Neural cell (in vitro differentiated cells): ENCODE measurements around the gene NUP210. TPM values are rescaled to one million over a fixed set of nuclear protein-coding genes. Genes with fewer than 3 reads are reported as not detected.

Source experiments
- H2AFZ ChIP-seq: fragments of 200-600, 300-800 bp; sonication (generic), shearing (Covaris generic); 2 replicates; pipeline ENCODE4 v1.6.0; 2014; ENCODE audit warnings: low read depth, mild to moderate bottlenecking, antibody characterized with exemption, low read length, moderate library complexity
- H3F3A ChIP-seq: fragments of 200-600 bp; shearing (Covaris generic); 2 replicates; pipeline ENCODE4 v1.6.1; 2016; ENCODE audit warnings: mild to moderate bottlenecking, moderate library complexity, mixed read lengths, antibody characterized with exemption, low read length; ENCODE audit not compliant: insufficient read depth, poor library complexity, severe bottlenecking
- H3K27ac ChIP-seq: fragments of 200-600, 300-800 bp; sonication (generic), shearing (Covaris generic); 2 replicates; pipeline ENCODE4 v1.5.1; 2014; ENCODE audit warnings: mild to moderate bottlenecking, low read length, moderate library complexity
- H3K27me3 ChIP-seq: fragments of 300-800, 200-600 bp; sonication (generic), shearing (Covaris generic); 2 replicates; pipeline ENCODE4 v1.6.0; 2014; ENCODE audit warnings: mild to moderate bottlenecking, low read depth, low read length, moderate library complexity; ENCODE audit not compliant: insufficient read depth
- H3K36me3 ChIP-seq: fragments of 300-800, 200-600 bp; sonication (generic), shearing (Covaris generic); 2 replicates; pipeline ENCODE4 v1.5.1; 2014; ENCODE audit warnings: mild to moderate bottlenecking, antibody characterized with exemption, low read length, moderate library complexity; ENCODE audit not compliant: insufficient read depth
- H3K4me2 ChIP-seq: fragments of 300-800, 200-600 bp; sonication (generic), shearing (Covaris generic); 2 replicates; pipeline ENCODE4 v1.6.0; 2014; ENCODE audit warnings: mild to moderate bottlenecking, low read length
- H3K4me3 ChIP-seq: fragments of 300-800, 200-600 bp; sonication (generic), shearing (Covaris generic); 2 replicates; pipeline ENCODE4 v1.5.1; 2014; ENCODE audit warnings: mild to moderate bottlenecking, low read length, moderate library complexity
- H3K79me2 ChIP-seq: fragments of 200-600 bp; shearing (Covaris generic); replicated peaks from 2 replicates; pipeline ENCODE4 v1.6.0; 2014; ENCODE audit warnings: mild to moderate bottlenecking, low read length, moderate library complexity; ENCODE audit not compliant: insufficient read depth
- H3K9ac ChIP-seq: fragments of 300-800, 200-600 bp; sonication (generic), shearing (Covaris generic); 2 replicates; pipeline ENCODE4 v1.6.1; 2016; ENCODE audit warnings: mild to moderate bottlenecking, low read length, mixed read lengths
- H3K9me2 ChIP-seq: fragments of 200-600 bp; shearing (Covaris generic); 2 replicates; pipeline ENCODE4 v1.6.1; 2016; ENCODE audit warnings: mild to moderate bottlenecking, low read length, mixed read lengths; ENCODE audit not compliant: insufficient read depth
- H3K9me3 ChIP-seq: fragments of 200-600, 300-800 bp; sonication (generic), shearing (Covaris generic); 2 replicates; pipeline ENCODE4 v1.6.1; 2016; ENCODE audit warnings: mild to moderate bottlenecking, mixed run types, low read length, moderate library complexity, mixed read lengths
- H4K20me1 ChIP-seq: fragments of 200-600 bp; shearing (Covaris generic); 2 replicates; pipeline ENCODE4 v1.6.1; 2016; ENCODE audit warnings: mild to moderate bottlenecking, mixed run types; ENCODE audit not compliant: insufficient read depth
- CTCF ChIP-seq: fragments of 450-650 bp; IDR thresholded peaks from 2 replicates; pipeline ENCODE4 v1.5.1; 2014; ENCODE audit warnings: antibody characterized with exemption, mild to moderate bottlenecking, moderate library complexity; ENCODE audit not compliant: poor library complexity, severe bottlenecking
- EP300 ChIP-seq: fragments of 450-650 bp; conservative IDR thresholded peaks from 2 replicates; pipeline ENCODE4 v1.6.1; 2014; ENCODE audit warnings: antibody characterized with exemption, mild to moderate bottlenecking, moderate library complexity; ENCODE audit not compliant: poor library complexity, severe bottlenecking
- EZH2 ChIP-seq: fragments of 200-600, 300-800 bp; shearing (Covaris generic), sonication (generic); IDR thresholded peaks from 2 replicates; pipeline ENCODE4 v1.6.1; 2014; ENCODE audit warnings: antibody characterized with exemption, low read length, borderline replicate concordance, mild to moderate bottlenecking; ENCODE audit not compliant: insufficient read depth, poor library complexity, severe bottlenecking
- MXI1 ChIP-seq: fragments of 450-650 bp; conservative IDR thresholded peaks from 2 replicates; pipeline ENCODE4 v1.6.1; 2014; ENCODE audit warnings: antibody characterized with exemption, mild to moderate bottlenecking; ENCODE audit not compliant: poor library complexity, severe bottlenecking
- POLR2AphosphoS5 ChIP-seq: IDR thresholded peaks from 2 replicates; pipeline ENCODE4 v1.6.1; 2012
- RAD21 ChIP-seq: fragments of 450-650 bp; conservative IDR thresholded peaks from 2 replicates; pipeline ENCODE4 v1.6.1; 2014; ENCODE audit warnings: antibody characterized with exemption, mild to moderate bottlenecking, moderate library complexity
- REST ChIP-seq: IDR thresholded peaks from 2 replicates; pipeline ENCODE4 v1.6.1; 2012; ENCODE audit warnings: borderline replicate concordance
- SMC3 ChIP-seq: fragments of 450-650 bp; conservative IDR thresholded peaks from 2 replicates; pipeline ENCODE4 v1.6.1; 2014; ENCODE audit warnings: antibody characterized with exemption, mild to moderate bottlenecking, moderate library complexity; ENCODE audit not compliant: poor library complexity
- TAF1 ChIP-seq: IDR thresholded peaks from 2 replicates; pipeline ENCODE4 v1.6.1; 2012; ENCODE audit warnings: low read depth
- polyA plus RNA-seq: library from polyadenylated mRNA; depleted of rRNA; stranded (reverse); fragments of >200 nt; gene quantifications from 2 replicates; pipeline ENCODE4 v1.2.3, GENCODE V29; 2014

The NUP210 gene
- polyA plus RNA-seq, 1 donor from 2014 or later, result 8.2 TPM

- Histone ChIP-seq H3K27ac (no peak overlapping the region), H2AFZ (no peak overlapping the region), H3K9me3 (peaks cover 11% of the 10 kb centered on the region), H3K79me2 (no peaks in the 10 kb centered on the region), H3F3A (no peaks in the 10 kb centered on the region), H3K9me2 (no peaks in the 10 kb centered on the region), H3K27me3 (peaks cover 34% of the 10 kb centered on the region), H3K9ac (no peak overlapping the region), H3K36me3 (no peaks in the 10 kb centered on the region), H3K4me3 (no peak overlapping the region), H4K20me1 (no peaks in the 10 kb centered on the region), H3K4me2 (no peak overlapping the region)
- TF ChIP-seq TAF1 (no peak), REST (no peak), SMC3 (no peak), EZH2 (no peak), RAD21 (no peak), MXI1 (no peak), POLR2AphosphoS5 (no peak), EP300 (no peak), CTCF (no peak)
Measured at GRCh38 chr3:13285007-13285567, 135.0 kb downstream of the NUP210 start.

- Histone ChIP-seq H3K36me3 (no peaks in the 10 kb centered on the region), H3K79me2 (no peaks in the 10 kb centered on the region), H3K27ac (no peak overlapping the region), H2AFZ (no peak overlapping the region), H3F3A (no peaks in the 10 kb centered on the region), H3K9me3 (peaks cover 11% of the 10 kb centered on the region), H3K9me2 (no peaks in the 10 kb centered on the region), H3K9ac (no peak overlapping the region), H4K20me1 (no peaks in the 10 kb centered on the region), H3K4me2 (no peak overlapping the region), H3K27me3 (peaks cover 34% of the 10 kb centered on the region), H3K4me3 (no peak overlapping the region)
- TF ChIP-seq REST (no peak), TAF1 (no peak), POLR2AphosphoS5 (no peak), CTCF (no peak), SMC3 (no peak), MXI1 (no peak), EZH2 (no peak), RAD21 (no peak), EP300 (no peak)
Measured at GRCh38 chr3:13283877-13284264, 136.3 kb downstream of the NUP210 start.
